GM12875 (cell line): ENCODE results near the gene NKAIN2.

Experiments used
- H3K4me3 ChIP-seq: one replicate; pipeline ENCODE4 v1.5.1; 2011; ENCODE audit warnings: low read depth, low read length, control low read depth
- TF ChIP-seq, protein P1 (sequence below): IDR thresholded peaks from 2 replicates; pipeline ENCODE4 v1.5.1; 2011; ENCODE audit warnings: low read depth, mild to moderate bottlenecking, control low read depth, inconsistent platforms, low read length, moderate library complexity, borderline replicate concordance; ENCODE audit not compliant: insufficient read depth

The NKAIN2 gene

DNA sequence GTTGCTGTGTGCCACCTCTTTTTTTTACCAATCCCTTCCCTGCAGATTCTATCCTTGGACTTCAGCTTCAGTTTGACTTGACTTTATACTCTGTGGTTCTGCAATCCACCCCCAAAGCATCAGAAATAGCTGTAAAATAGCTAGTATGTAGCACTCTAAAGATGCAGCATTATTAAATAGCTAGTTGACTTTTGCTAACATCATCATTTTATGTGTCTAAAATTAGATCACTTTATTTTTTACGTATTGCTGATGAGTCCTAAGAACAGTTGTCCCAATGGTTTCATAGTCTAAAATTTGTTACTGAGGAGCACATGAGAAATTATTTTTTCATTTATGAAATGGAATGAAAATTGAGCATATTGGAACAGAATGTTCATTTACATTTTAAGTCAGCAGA, 138.2 kb downstream of the NKAIN2 start:
- TF ChIP-seq, protein P1, sequence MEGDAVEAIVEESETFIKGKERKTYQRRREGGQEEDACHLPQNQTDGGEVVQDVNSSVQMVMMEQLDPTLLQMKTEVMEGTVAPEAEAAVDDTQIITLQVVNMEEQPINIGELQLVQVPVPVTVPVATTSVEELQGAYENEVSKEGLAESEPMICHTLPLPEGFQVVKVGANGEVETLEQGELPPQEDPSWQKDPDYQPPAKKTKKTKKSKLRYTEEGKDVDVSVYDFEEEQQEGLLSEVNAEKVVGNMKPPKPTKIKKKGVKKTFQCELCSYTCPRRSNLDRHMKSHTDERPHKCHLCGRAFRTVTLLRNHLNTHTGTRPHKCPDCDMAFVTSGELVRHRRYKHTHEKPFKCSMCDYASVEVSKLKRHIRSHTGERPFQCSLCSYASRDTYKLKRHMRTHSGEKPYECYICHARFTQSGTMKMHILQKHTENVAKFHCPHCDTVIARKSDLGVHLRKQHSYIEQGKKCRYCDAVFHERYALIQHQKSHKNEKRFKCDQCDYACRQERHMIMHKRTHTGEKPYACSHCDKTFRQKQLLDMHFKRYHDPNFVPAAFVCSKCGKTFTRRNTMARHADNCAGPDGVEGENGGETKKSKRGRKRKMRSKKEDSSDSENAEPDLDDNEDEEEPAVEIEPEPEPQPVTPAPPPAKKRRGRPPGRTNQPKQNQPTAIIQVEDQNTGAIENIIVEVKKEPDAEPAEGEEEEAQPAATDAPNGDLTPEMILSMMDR: no peak
- H3K4me3 ChIP-seq: no peak overlapping the region

DNA sequence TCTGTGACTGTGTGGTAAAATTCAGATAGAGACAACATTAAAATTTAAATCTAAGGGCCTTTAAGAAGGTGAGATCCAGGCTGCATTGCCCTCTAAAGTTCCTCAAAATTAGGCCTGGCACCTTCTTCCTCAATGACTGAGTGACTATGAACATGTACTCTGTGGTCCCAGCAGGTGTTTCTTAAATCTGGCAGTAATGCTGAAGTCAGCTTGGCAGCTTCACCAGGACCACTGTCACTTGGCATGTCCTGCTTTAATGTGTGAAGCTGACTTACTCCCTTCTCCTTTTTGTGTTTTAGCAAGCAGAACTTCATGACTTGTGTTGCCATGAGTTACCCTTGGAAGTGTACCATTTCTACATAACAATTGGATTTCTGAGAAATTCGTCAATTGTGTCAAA, 141.7 kb downstream of the NKAIN2 start:
- TF ChIP-seq, protein P1: no peak
- H3K4me3 ChIP-seq: no peak overlapping the region

DNA sequence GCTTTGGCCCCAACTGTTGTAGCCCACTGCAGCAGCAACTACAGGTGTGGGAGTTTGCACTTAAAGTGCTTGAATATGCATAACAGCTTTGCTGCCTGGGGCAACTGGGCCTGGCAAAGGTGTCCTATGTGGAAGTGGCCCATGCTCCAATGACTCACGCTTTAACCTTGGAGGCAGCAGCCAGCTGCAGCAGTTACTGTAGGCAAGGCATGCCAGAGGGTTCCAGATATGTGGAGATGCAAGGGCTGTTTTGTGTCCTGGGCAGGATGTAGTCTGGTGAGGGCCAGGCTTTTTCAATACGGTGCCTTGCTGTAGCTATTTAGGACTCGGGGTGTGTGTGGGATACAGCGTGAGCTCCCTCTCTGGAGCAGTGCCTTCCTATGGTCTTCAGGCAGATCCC, 150.3 kb downstream of the NKAIN2 start:
- H3K4me3 ChIP-seq: no peak overlapping the region
- TF ChIP-seq, protein P1: no peak

DNA sequence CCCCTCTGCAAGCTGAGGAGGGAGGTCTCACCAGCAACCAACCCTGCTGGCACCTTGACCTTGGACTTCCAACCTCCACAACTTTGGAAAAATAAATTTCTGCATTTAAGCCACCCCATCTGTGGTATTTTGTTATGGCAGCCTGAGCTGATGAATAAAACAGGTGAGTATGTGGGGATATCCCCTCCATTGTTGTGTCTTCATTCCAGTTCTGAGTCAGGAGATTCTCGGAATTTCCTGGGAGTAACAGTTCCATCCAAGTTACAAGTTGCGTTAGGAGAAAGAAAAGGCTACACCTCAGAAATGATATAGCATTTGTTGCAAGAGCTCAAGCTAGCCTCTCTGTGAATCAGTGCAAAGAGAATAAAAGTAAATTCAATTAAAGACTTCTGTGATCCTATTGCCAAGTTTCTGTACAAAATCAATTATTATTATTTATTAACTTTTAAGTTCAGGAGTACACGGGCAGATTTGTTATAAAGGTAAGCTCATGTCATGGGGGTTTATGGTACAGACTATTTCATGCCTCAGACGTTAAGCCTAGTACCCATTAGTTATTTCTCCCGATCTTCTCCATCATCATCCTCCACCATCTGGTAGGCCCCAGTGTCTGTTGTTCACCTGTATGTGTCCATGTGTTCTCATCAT, 153.0 kb downstream of the NKAIN2 start:
- H3K4me3 ChIP-seq: no peak overlapping the region
- TF ChIP-seq, protein P1: no peak

DNA sequence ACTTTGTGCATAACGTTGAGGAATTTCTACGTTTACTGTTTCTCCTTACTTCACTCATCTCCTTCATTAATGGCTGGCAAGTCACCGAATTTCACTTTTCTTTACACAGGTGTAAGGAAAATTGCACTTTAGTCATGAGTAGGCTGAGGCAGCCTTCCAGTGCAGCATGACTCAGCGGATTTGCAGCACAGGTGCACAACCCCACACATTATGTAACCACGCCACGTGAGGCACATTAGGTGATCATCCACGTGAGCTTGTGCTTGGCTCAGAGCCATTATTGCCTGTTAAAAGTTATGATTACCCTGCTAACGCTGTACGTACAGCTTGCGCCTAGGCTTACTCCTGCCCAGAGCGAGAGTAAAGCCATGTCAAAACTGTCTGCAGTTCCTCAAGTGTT, 158.8 kb downstream of the NKAIN2 start:
- H3K4me3 ChIP-seq: no peak overlapping the region
- TF ChIP-seq, protein P1: no peak

DNA sequence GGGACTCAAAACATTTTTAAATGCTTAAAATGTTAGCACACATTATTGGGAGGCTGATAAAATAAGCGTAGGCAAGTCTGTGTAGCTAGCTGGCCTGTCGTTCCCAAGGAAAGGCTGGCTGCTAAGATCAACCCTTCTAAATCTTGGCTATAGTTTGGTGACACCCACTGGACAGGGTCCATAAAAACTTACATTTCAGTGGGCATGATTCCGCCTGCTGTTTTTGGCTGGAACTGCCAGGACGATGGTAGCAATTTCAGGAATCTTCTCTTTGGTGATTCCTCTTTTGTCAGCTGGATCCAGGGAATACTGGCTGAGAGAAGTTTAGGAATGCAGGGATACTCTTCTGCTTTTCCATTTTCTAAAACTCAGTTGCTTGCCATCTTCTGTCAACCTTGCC, 162.2 kb downstream of the NKAIN2 start:
- TF ChIP-seq, protein P1: no peak

DNA sequence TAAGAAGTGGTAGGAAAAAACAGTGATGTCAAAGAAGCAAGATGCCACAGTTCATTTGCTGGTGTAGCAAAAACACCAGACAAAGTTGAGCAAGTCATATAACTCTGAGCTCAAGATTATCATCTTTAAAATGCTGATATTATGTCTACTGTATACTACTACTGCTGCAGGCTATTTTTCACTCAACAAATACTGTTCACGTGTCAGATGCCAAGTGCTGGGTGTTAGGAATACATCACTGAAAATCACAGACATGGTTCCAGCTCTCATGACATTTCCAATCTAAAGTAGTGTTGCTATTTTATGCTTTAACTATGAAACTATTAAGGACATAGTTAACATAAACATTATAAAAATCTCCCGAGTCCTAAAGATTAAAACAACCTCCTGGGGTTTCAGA, 163.0 kb downstream of the NKAIN2 start:
- H3K4me3 ChIP-seq: no peak overlapping the region
- TF ChIP-seq, protein P1: no peak

More for the DNA sequence above, 162.2 kb downstream of the NKAIN2 start:
- no peak overlapping the region for H3K4me3 ChIP-seq
